GM23338 (cell line): ENCODE results near the gene HSD11B2. TPM values are rescaled to one million over a fixed set of nuclear protein-coding genes. Genes with fewer than 3 reads are reported as not detected.

ENCODE experiments used
- ATAC-seq: fragments of 200-7000 bp; cut with Tn5 transposase; 3 replicates; pipeline ENCODE4 v1.9.1; 2020
- DNase-seq: peaks from one replicate; pipeline ENCODE4 v3.0.0-alpha.2; 2015; ENCODE audit warnings: low spot score
- H2AFZ ChIP-seq: fragments of 200-600 bp; sonication (generic); 2 replicates; pipeline ENCODE4 v1.8.0; 2016; ENCODE audit warnings: antibody characterized with exemption, mild to moderate bottlenecking, moderate library complexity
- H3F3A ChIP-seq: fragments of 200-600 bp; sonication (generic); replicated peaks from 2 replicates; pipeline ENCODE4 v1.8.0; 2017; ENCODE audit warnings: antibody characterized with exemption, mixed run types, low read depth
- H3K27ac ChIP-seq: fragments of 200-600 bp; sonication (generic); 2 replicates; pipeline ENCODE4 v1.6.1; 2016; ENCODE audit warnings: low read depth
- H3K27me3 ChIP-seq: fragments of 200-600 bp; sonication (generic); 2 replicates; pipeline ENCODE4 v1.8.0; 2016; ENCODE audit warnings: mild to moderate bottlenecking, mixed run types, moderate library complexity; ENCODE audit not compliant: insufficient read depth
- H3K36me3 ChIP-seq: fragments of 200-600 bp; sonication (generic); 2 replicates; pipeline ENCODE4 v1.8.0; 2016; ENCODE audit warnings: mild to moderate bottlenecking; ENCODE audit not compliant: insufficient read depth
- H3K4me1 ChIP-seq: fragments of 200-600 bp; sonication (generic); 2 replicates; pipeline ENCODE4 v1.8.0; 2016; ENCODE audit warnings: mild to moderate bottlenecking, moderate library complexity; ENCODE audit not compliant: insufficient read depth
- H3K4me2 ChIP-seq: fragments of 200-600 bp; sonication (generic); 2 replicates; pipeline ENCODE4 v1.7.1; 2017; ENCODE audit warnings: mixed run types
- H3K4me3 ChIP-seq: fragments of 200-600 bp; sonication (generic); 2 replicates; pipeline ENCODE4 v1.6.1; 2016; ENCODE audit warnings: mixed run types
- H3K79me2 ChIP-seq: fragments of 200-600 bp; sonication (generic); replicated peaks from 2 replicates; pipeline ENCODE4 v1.8.0; 2017; ENCODE audit warnings: mild to moderate bottlenecking; ENCODE audit not compliant: insufficient read depth
- H3K9me2 ChIP-seq: fragments of 200-600 bp; sonication (generic); 2 replicates; pipeline ENCODE4 v1.8.0; 2017; ENCODE audit not compliant: insufficient read depth
- H4K20me1 ChIP-seq: fragments of 200-600 bp; sonication (generic); replicated peaks from 2 replicates; pipeline ENCODE4 v1.8.0; 2017; ENCODE audit warnings: mild to moderate bottlenecking; ENCODE audit not compliant: insufficient read depth
- H3K27ac Mint-ChIP-seq: 2 replicates; pipeline ENCODE4 v1.8.0; 2020; ENCODE audit warnings: inconsistent platforms, mild to moderate bottlenecking, moderate library complexity, mixed read lengths
- H3K27me3 Mint-ChIP-seq: 3 replicates; pipeline ENCODE4 v1.8.0; 2022; ENCODE audit warnings: low read depth, mild to moderate bottlenecking, moderate library complexity, mixed read lengths, inconsistent platforms; ENCODE audit not compliant: insufficient read depth, poor library complexity
- H3K36me3 Mint-ChIP-seq: 3 replicates; pipeline ENCODE4 v1.8.0; 2021; ENCODE audit warnings: low read depth, mild to moderate bottlenecking, inconsistent platforms, moderate library complexity, mixed read lengths
- H3K4me1 Mint-ChIP-seq: 3 replicates; pipeline ENCODE4 v1.8.0; 2020; ENCODE audit warnings: mild to moderate bottlenecking, inconsistent platforms, mixed read lengths
- H3K4me3 Mint-ChIP-seq: 3 replicates; pipeline ENCODE4 v1.8.0; 2021; ENCODE audit warnings: moderate library complexity, mild to moderate bottlenecking, inconsistent platforms, mixed read lengths
- H3K9me3 Mint-ChIP-seq: 3 replicates; pipeline ENCODE4 v1.8.0; 2020; ENCODE audit warnings: moderate library complexity, mild to moderate bottlenecking, inconsistent platforms, mixed read lengths
- CREB1 ChIP-seq: fragments of 250-450 bp; sonication (Bioruptor Pico); IDR thresholded peaks from 2 replicates; pipeline ENCODE4 v1.5.0; 2020; ENCODE audit warnings: low read depth, mild to moderate bottlenecking, moderate library complexity
- EZH2 ChIP-seq: fragments of 200-600 bp; sonication (generic); IDR thresholded peaks from one replicate; pipeline ENCODE4 v1.8.0; 2017; ENCODE audit warnings: antibody characterized with exemption, mild to moderate bottlenecking, low read depth; ENCODE audit not compliant: unreplicated experiment
- EZH2phosphoT487 ChIP-seq: fragments of 200-600 bp; sonication (generic); IDR thresholded peaks from one replicate; pipeline ENCODE4 v1.8.1; 2018; ENCODE audit warnings: antibody characterized with exemption; ENCODE audit not compliant: unreplicated experiment
- JUNB ChIP-seq: IDR thresholded peaks from one replicate; pipeline ENCODE4 v1.6.1; 2016; ENCODE audit warnings: antibody characterized with exemption; ENCODE audit not compliant: unreplicated experiment
- POLR2AphosphoS5 ChIP-seq: IDR thresholded peaks from 2 replicates; pipeline ENCODE4 v1.6.1; 2016; ENCODE audit warnings: antibody characterized with exemption, low read depth
- STAT1 ChIP-seq: IDR thresholded peaks from one replicate; pipeline ENCODE4 v1.6.1; 2016; ENCODE audit warnings: antibody characterized with exemption; ENCODE audit not compliant: unreplicated experiment
- ZNF114 ChIP-seq: fragments of 250-450 bp; sonication (Bioruptor Pico); IDR thresholded peaks from 2 replicates; pipeline ENCODE4 v1.5.0; 2020; ENCODE audit warnings: mild to moderate bottlenecking, moderate library complexity
- polyA plus RNA-seq: library from polyadenylated mRNA; unstranded; fragments of >200 nt; fragmentation: Nextera tagmentation; extraction: Ambion mirVana; gene quantifications from 2 replicates; pipeline ENCODE4 v1.2.1, GENCODE V29; 2016
- total RNA-seq: library from RNA; depleted of rRNA; stranded (reverse); fragments of >200 nt; shearing (Covaris generic); gene quantifications from 2 replicates; pipeline ENCODE4 v1.2.3, GENCODE V29; 2014
- TF ChIP-seq, protein P1 (sequence below): IDR thresholded peaks from 2 replicates; pipeline ENCODE4 v1.6.1; 2016; ENCODE audit warnings: antibody characterized with exemption
- TF ChIP-seq, protein P2 (sequence below): IDR thresholded peaks from one replicate; pipeline ENCODE4 v1.6.1; 2018; ENCODE audit warnings: antibody characterized with exemption; ENCODE audit not compliant: unreplicated experiment
- TF ChIP-seq, protein P3 (sequence below), 2 experiments: fragments of 200-600 bp in 1 of 2; sonication (generic) in 1 of 2; conservative IDR thresholded peaks; 2 replicates each; pipeline versions ENCODE4 v1.5.1 to v1.6.1; 2016 to 2017; ENCODE audit warnings: antibody characterized with exemption in 2 of 2, low read depth in 2 of 2, mild to moderate bottlenecking in 2 of 2, moderate library complexity in 1 of 2

HSD11B2 gene
- total and polyA plus RNA-seq, 2 experiments from 2014 or later = 14.8 to 23.0 TPM

DNA sequence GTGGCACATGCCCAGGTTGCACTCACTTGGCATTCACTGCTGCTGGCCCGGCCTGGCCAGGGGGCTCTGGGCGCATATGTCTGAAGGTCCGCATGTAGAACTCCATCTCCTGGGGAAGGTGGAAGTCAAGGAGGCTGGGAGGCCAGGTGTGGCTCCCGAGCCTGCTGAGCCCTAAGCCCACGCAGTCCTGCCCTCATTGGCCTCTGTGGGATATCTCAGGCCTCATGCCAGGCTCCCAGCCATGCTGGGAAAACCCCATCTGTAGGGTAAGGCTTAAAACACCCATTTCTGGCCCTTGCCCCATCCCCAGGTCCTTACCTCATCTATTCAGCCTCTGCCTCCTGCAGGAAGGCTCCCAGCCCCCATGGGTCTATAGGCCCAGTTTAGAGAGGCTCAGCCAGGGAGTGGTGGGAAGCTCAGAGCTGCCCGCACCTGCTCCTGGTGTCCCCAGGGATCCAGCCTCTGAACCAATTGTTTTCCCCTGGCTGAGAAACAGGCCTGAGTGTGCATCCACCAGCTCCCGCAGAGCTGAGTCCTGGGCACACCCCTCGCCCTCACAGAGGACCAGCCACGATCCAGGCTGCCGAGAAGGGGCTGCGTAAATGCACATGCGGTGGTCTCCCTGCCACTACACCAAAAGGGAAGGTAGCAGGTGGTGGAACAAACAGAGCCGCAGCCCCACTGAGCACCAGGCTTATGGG, 35.3 kb upstream of the HSD11B2 start:
- Histone ChIP-seq H4K20me1 (no peaks in the 10 kb centered on the region), H3K4me3 (peak overlapping the region; percentile 53), H3K4me2 (peak overlapping the region; percentile 83), H3K79me2 (no peaks in the 10 kb centered on the region), H3F3A (0 out of 2 replicates have a peak, but pooled peaks cover 10% of the 10 kb centered on the region), H2AFZ (peak overlapping the region; percentile 69; the same call in 1 of the 2 replicates), H3K4me1 (peaks cover 34% of the 10 kb centered on the region), H3K27me3 (peaks cover 45% of the 10 kb centered on the region), H3K27ac (no peak overlapping the region), H3K9me2 (no peaks in the 10 kb centered on the region), H3K36me3 (no peaks in the 10 kb centered on the region)
- TF ChIP-seq EZH2 (peak; percentile 13), CREB1 (CRISPR knock-in tag) (no peak)
- DNase-seq (no peak), ATAC-seq (peak; percentile 1)
- H3K9me3 Mint-ChIP-seq = no peaks in the 10 kb centered on the region
- peak overlapping the region; percentile 14; the same call in 1 of the 3 replicates for H3K4me3 Mint-ChIP-seq
- peaks cover 21% of the 10 kb centered on the region for H3K4me1 Mint-ChIP-seq
- no peaks in the 10 kb centered on the region for H3K36me3 Mint-ChIP-seq
- no peak overlapping the region for H3K27ac Mint-ChIP-seq
- H3K27me3 Mint-ChIP-seq = peaks cover 57% of the 10 kb centered on the region

DNA sequence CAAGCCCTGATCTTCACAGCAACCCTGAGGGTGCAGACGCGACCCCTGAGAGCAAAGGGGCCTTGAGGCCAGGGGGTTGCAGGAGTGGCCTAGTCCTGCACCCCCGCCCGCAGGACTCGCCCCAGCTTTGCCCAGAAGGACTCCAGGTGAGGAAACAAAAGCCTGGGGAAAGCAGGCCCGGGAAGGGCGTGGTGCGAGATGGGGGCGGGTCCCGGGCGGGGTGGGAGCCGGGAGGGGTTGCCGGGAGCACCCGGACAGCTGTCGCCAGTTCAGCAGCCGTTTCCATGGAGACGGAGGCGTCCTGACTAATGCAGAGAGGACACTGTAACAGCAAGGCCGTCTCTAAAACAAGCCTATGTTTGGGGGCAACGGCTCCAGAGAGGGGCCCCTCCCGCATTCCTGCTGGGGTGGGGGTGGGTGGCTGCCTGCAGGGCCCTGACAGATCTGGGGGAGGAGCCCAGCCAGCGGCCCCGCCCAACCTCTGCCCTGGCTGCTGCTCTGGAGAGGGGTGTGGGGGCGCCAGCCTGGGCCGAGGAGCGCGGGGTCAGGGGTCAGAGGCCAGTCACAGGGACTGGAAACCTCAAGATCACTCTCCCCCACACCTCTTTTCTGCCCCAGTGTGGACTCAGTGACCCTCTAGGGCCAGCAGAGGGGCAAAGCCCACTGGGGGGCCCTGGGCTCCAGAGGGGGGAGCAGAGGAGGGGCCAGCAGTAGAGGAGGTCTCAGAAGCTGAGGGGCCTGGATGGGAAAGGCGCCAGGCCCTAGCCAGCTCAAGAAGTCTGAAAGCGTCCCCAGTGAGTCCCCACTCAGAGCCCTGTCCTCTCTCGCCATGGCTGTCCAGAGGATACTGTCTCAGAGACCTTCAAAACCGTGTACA, 34.5 kb upstream of the HSD11B2 start:
- H3K9me3 Mint-ChIP-seq = no peaks in the 10 kb centered on the region
- Histone ChIP-seq H3K27ac (no peak overlapping the region), H3K4me1 (peaks cover 34% of the 10 kb centered on the region), H3K36me3 (no peaks in the 10 kb centered on the region), H3K79me2 (no peaks in the 10 kb centered on the region), H3K27me3 (peaks cover 45% of the 10 kb centered on the region), H3K4me3 (peak overlapping the region; percentile 53), H3K9me2 (no peaks in the 10 kb centered on the region), H3F3A (0 out of 2 replicates have a peak, but pooled peaks cover 10% of the 10 kb centered on the region), H3K4me2 (peak overlapping the region; percentile 83), H2AFZ (peak overlapping the region; percentile 69; the same call in 1 of the 2 replicates), H4K20me1 (no peaks in the 10 kb centered on the region)
- peaks cover 21% of the 10 kb centered on the region for H3K4me1 Mint-ChIP-seq
- no peak overlapping the region for H3K27ac Mint-ChIP-seq
- DNase-seq (peak; percentile 96), ATAC-seq (peak; percentile 21)
- TF ChIP-seq CREB1 (CRISPR knock-in tag) = no peak
- TF ChIP-seq ZNF114 = no peak
- TF ChIP-seq, protein P1, sequence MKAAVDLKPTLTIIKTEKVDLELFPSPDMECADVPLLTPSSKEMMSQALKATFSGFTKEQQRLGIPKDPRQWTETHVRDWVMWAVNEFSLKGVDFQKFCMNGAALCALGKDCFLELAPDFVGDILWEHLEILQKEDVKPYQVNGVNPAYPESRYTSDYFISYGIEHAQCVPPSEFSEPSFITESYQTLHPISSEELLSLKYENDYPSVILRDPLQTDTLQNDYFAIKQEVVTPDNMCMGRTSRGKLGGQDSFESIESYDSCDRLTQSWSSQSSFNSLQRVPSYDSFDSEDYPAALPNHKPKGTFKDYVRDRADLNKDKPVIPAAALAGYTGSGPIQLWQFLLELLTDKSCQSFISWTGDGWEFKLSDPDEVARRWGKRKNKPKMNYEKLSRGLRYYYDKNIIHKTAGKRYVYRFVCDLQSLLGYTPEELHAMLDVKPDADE = no peak
- TF ChIP-seq EZH2 = no peak
- TF ChIP-seq STAT1 = no peak
- no peak for TF ChIP-seq JUNB
- TF ChIP-seq, protein P2, sequence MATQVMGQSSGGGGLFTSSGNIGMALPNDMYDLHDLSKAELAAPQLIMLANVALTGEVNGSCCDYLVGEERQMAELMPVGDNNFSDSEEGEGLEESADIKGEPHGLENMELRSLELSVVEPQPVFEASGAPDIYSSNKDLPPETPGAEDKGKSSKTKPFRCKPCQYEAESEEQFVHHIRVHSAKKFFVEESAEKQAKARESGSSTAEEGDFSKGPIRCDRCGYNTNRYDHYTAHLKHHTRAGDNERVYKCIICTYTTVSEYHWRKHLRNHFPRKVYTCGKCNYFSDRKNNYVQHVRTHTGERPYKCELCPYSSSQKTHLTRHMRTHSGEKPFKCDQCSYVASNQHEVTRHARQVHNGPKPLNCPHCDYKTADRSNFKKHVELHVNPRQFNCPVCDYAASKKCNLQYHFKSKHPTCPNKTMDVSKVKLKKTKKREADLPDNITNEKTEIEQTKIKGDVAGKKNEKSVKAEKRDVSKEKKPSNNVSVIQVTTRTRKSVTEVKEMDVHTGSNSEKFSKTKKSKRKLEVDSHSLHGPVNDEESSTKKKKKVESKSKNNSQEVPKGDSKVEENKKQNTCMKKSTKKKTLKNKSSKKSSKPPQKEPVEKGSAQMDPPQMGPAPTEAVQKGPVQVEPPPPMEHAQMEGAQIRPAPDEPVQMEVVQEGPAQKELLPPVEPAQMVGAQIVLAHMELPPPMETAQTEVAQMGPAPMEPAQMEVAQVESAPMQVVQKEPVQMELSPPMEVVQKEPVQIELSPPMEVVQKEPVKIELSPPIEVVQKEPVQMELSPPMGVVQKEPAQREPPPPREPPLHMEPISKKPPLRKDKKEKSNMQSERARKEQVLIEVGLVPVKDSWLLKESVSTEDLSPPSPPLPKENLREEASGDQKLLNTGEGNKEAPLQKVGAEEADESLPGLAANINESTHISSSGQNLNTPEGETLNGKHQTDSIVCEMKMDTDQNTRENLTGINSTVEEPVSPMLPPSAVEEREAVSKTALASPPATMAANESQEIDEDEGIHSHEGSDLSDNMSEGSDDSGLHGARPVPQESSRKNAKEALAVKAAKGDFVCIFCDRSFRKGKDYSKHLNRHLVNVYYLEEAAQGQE = no peak
- no peak for TF ChIP-seq POLR2AphosphoS5
- TF ChIP-seq EZH2phosphoT487 = no peak
- TF ChIP-seq, protein P3, sequence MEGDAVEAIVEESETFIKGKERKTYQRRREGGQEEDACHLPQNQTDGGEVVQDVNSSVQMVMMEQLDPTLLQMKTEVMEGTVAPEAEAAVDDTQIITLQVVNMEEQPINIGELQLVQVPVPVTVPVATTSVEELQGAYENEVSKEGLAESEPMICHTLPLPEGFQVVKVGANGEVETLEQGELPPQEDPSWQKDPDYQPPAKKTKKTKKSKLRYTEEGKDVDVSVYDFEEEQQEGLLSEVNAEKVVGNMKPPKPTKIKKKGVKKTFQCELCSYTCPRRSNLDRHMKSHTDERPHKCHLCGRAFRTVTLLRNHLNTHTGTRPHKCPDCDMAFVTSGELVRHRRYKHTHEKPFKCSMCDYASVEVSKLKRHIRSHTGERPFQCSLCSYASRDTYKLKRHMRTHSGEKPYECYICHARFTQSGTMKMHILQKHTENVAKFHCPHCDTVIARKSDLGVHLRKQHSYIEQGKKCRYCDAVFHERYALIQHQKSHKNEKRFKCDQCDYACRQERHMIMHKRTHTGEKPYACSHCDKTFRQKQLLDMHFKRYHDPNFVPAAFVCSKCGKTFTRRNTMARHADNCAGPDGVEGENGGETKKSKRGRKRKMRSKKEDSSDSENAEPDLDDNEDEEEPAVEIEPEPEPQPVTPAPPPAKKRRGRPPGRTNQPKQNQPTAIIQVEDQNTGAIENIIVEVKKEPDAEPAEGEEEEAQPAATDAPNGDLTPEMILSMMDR (conservative IDR thresholded peaks at IDR 0.05; ENCODE audit: low read depth in 2 of 2) = no peak
- no peaks in the 10 kb centered on the region for H3K36me3 Mint-ChIP-seq
- H3K27me3 Mint-ChIP-seq = peaks cover 55% of the 10 kb centered on the region
- peak overlapping the region; percentile 24; the same call in 2 of the 3 replicates for H3K4me3 Mint-ChIP-seq
